ENCODE measurements around the gene DCC. TPM values are rescaled to one million over a fixed set of nuclear protein-coding genes. Genes with fewer than 3 reads are reported as not detected.

The DCC gene
- total RNA-seq, 2 donors from 2014 or later = 0.18 to 0.34 TPM

GRCh38 chr18:53534695-53535094, 1194.7 kb downstream of the DCC start:
- intact Hi-C loops (cut with DNase I, micrococcal nuclease) = no loop called here
- ATAC-seq = no peak
- no peak for DNase-seq

- intact Hi-C loops (cut with DNase I, micrococcal nuclease) = no loop called here
- ATAC-seq = no peak
- DNase-seq = no peak
These were observed 1196.9 kb downstream of the DCC start for GRCh38 chr18:53536908-53537307.

- intact Hi-C loops (cut with DNase I, micrococcal nuclease) = no loop called here
- ATAC-seq (no peak), DNase-seq (no peak)
These were observed 1201.9 kb downstream of the DCC start for GRCh38 chr18:53541924-53542323.

GRCh38 chr18:53543711-53544110, 1203.7 kb downstream of the DCC start:
- ATAC-seq (no peak), DNase-seq (no peak)
- intact Hi-C loops (cut with DNase I, micrococcal nuclease) = no loop called here

GRCh38 chr18:53544917-53545316, 1204.9 kb downstream of the DCC start:
- intact Hi-C loops (cut with DNase I, micrococcal nuclease) = no loop called here
- no peak for DNase-seq
- no peak for ATAC-seq

GRCh38 chr18:53551868-53552426, 1212.0 kb downstream of the DCC start:
- ATAC-seq (no peak), DNase-seq (no peak)
- intact Hi-C loops (cut with DNase I, micrococcal nuclease) = no loop called here

GRCh38 chr18:53553030-53553429, 1213.0 kb downstream of the DCC start:
- intact Hi-C loops (cut with DNase I, micrococcal nuclease) = no loop called here
- ATAC-seq = no peak
- no peak for DNase-seq

GRCh38 chr18:53556450-53556849, 1216.5 kb downstream of the DCC start:
- intact Hi-C loops (cut with DNase I, micrococcal nuclease) = no loop called here
- ATAC-seq = no peak
- DNase-seq = no peak

- intact Hi-C loops (cut with DNase I, micrococcal nuclease) = loop anchor here in 1 of 2 donors (10.0 kb wide), 1 partner anchor 554 kb away; no protein-coding TSS in a partner anchor
- peak; percentile 96 for ATAC-seq
- DNase-seq = no peak
These were observed 1220.5 kb downstream of the DCC start for GRCh38 chr18:53560546-53560945.

- DNase-seq (no peak), ATAC-seq (no peak)
- intact Hi-C loops (cut with DNase I, micrococcal nuclease) = loop anchor here in 1 of 2 donors (10.0 kb wide), 1 partner anchor 548 kb away; no protein-coding TSS in a partner anchor
These were observed 1226.6 kb downstream of the DCC start for GRCh38 chr18:53566626-53567025.

- intact Hi-C loops (cut with DNase I, micrococcal nuclease) = loop anchor here in 1 of 2 donors (10.0 kb wide), 1 partner anchor 547 kb away; no protein-coding TSS in a partner anchor
- no peak for ATAC-seq
- no peak for DNase-seq
These were observed 1228.1 kb downstream of the DCC start for GRCh38 chr18:53567929-53568574.

Small RNA genes lying within 50 kb of the gene (microRNA-seq; reads per million reads assigned to microRNA genes)
- gene MIR4528 = 0 reads per million in 2 donors
